ENCODE data around the gene CFAP119.

CFAP119 gene

DNA sequence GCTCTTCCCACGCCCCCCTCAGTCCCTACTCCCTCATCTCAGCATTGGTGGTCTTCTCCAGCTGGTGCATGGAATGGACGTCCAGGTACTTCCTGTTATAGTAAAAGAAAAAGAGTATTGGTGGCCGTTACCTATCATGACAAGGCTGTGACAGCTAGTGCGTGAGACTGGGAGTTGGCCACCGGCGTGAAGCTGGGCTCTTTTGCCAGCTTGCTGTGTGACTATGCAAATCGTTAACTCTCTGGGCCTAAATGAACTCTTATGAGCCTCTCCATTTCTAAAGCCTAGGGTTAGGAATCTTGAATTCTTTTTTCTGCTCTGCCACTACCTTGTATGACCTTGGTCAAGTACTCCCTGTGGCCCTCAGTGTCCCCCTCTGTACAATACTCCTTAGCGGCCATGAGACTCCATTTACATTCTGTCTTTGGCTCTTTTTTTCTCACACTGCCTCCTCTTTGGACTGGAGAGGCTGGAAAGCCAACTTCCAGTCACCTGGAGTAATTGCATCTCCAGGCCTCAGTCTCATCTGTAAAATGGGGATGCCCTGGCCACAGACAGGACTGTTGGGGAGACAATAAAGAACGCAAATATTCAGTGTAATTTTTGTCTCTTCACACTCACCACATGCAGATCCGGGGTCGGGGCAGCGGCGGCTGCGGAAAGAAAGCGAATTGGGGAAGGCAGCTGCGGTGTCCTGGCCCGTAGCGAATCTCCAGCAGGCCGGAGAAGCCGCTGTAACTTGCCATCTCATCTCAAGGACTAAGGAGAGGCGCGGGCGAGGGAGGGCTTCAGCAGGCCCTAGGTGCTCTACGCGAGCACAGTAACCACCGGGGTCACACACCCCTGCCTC is 1.1 kb downstream of the CFAP119 start:
- DNase-seq: no peak

DNA sequence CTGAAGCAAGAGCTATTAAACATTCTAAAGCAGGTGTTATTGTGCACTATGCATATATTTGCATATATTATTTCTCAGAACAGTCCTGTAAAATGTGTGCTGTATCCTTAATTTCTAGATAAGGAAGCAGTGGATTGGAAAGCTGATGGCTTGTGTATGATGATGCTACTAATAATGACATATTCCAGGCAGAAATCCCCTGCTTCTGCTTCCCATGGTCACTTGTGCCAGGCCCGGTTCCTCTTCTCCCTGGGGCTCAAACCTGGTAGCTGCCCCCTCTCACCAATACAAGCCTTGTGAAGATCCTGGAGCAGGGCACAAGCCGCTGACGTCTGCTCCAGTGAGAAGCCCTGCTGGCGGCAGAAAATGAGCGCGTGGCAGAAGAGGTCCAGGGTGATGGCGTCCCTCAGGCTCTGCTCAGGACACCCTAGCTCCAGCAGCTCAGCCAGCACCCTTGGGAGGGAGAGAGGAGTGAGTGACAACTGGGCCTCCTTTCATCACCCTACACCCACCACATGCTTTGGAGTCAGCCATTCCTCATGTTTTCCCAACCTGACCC is 1.8 kb downstream of the CFAP119 start:
- DNase-seq: no peak

DNA sequence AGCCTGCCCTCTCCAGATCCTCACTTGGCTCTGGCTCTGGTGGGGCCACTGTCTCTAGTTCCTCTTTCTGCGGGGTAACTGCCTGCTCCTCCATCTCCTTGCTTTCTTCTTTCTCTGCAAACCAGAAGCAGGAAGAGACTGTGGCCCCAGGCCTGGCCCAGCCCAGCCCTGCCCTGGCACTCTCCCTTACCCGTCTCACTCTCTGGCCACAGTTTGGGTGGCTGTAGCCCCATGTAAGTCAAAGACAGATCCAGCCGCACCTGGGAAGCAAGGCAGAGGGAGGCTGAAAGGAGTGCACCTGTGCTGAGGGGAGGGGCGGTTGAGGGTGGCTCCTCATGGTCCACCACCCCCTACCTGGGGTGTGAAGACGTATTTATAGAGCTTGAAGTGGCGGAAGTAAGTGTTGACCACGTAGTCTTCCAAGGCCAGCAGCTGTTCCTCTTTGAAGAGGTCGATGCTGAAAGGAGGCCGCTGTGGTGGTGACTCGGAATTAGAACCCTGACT is 2.8 kb downstream of the CFAP119 start:
- DNase-seq: peak in 1 of 2 donors; percentile 23

DNA sequence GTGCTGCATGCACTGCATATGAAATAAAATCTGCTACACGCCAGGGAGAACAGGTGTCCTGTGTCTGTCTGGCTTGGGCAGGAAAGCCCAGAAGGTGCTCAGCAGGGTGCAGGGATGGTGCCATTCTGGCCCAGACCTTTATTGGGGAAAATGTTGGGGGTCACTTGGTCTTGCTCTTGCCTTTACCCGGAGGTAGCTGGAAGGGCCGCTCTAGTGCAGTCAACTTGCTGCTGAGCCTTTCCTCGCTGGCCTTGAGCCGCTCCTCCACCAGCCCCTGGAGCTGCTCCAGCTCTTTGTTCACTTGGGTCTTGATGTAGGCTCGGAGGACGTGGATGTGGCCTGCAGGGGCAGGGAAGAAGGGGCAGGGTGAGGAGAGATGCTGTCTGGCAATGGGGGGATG is 4.5 kb downstream of the CFAP119 start:
- no peak for DNase-seq

DNA sequence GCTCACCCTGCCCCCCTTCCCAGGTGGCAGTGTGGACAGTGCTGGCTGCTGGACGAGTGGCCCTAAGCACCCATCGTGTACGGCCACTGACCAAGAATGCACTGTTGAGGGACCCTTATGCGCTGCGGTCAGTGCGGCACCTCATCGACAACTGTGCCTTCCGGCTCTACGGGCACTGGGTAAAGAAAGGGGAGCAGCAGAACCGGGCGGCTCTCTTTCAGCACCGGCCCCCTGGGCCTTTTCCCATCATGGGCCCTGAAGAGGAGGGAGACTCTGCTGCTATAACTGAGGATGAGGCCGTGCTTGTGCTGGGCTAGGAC is 5.1 kb downstream of the CFAP119 start:
- no peak for DNase-seq

DNA sequence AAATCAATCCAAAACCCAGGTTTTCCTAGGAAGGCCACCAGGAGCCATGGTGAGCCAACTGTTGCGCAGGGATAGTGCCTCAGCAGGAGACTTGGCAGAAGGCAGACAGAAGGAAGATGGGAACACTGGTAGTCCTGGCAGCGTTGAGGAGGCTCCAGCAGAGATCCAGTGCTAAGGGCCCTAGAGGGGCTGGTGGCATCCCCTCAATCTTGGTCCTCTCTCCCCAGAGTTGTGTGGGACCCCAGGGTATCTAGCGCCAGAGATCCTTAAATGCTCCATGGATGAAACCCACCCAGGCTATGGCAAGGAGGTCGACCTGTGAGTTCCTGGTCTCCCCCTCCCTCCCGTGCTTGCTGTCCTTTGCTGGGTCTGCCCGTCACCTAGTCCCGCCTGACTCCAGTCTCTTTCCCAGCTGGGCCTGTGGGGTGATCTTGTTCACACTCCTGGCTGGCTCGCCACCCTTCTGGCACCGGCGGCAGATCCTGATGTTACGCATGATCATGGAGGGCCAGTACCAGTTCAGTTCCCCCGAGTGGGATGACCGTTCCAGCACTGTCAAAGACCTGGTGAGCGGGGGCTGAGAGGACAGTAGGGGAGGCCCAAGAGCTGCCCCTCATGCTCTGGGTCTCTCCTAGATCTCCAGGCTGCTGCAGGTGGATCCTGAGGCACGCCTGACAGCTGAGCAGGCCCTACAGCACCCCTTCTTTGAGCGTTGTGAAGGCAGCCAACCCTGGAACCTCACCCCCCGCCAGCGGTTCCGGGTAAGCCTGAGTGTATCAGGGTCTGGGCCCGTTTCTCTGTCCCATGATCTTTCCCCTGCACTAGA is 5.7 kb downstream of the CFAP119 start:
- DNase-seq: no peak

DNA sequence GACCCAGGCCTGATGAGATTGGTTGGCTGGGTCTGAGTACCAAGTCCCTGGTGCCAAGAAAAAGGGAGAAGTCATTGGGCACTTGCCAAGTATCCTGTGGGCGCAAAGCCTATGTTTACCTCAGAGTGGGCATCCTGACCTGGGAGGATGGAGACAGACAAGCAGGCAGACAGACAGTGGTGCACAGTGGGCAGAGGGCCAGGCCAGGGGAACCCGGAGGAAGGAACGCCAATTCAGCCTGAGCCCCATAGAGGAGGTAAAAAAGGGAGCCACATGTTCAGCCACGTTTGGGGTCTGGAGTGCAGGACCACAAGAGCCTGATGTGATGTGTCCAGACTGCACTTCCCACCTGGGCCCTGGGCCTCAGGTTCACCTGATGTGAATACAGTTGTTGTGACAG is 8.3 kb downstream of the CFAP119 start:
- DNase-seq: no peak

DNA sequence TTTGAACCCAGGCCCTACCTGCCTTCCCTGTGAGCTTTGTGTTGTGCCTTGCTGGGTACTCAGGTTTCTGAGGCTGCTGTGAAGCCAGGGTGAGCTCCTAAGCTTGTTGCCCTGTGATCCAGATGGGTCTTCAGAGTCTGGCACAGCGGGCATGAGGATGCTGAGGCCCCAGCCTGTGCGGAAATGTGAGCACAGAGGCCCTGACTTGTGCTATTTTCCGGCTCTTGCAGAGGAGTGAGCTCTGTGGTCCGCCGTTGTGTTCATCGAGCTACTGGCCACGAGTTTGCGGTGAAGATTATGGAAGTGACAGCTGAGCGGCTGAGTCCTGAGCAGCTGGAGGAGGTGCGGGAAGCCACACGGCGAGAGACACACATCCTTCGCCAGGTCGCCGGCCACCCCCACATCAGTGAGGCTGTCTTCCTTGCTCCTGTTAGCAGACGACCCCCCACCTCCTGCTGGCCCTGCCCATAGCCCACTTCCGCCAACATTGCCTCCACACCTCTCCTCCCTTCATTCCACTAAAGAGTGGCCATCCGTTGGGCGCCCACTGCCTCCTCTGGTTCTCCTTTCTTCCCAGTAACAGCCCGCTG is 10.9 kb downstream of the CFAP119 start:
- DNase-seq: no peak

DNA sequence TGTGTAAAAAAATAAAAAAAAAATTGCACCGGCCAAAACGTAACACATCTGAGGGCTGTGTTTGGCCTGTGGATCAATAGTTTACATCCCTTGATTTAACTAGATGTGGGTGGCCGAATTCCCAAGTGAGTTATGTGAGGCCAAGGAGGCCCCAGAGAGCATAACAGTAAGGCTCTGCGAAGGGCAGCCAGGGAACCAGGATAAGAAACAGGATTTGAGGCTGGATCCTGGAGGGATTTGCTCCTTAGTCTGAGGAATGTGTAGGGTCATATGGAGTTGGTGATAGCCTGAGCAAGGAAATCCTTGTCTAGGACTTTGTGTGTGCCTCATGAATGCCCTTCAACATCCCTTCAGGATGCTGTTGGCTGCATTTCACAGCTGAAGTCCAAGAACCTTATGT is 11.7 kb downstream of the CFAP119 start:
- DNase-seq: no peak

DNA sequence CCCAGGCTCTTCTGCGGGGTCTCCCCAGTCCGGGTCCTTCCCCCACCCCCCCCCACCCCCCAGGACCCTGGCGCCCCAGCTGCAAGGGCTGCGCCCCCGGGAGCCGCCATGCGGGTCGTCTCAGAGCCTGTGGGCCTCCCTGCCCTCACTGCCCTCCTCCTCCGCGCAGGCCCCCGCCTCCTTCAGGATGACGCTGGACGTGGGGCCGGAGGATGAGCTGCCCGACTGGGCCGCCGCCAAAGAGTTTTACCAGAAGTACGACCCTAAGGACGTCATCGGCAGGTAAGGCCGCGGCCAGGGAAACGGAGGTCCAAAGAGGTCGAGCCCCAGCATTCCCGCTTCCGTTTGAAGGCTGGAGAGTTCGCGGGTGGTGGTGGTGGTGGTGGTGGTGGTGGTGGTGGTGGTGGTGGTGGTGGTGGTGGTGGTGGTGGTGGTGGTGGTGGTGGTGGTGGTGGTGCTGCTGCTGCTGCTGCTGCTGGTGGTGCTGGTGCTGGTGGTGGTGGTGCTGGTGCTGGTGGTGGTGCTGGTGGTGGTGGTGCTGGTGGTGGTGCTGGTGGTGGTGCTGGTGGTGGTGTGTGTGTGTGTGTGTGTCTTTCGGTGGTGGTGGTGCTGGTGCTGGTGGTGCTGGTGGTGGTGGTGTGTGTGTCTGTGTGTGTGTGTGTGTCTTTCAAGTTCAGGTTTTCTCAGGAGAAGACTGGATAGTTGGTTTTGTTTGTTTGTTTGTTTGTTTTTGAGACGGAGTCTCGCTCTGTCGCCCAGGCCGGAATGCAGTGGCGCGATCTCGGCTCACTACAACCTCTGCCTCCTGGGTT is 13.0 kb downstream of the CFAP119 start:
- peak in 1 of 2 donors; percentile 33 for DNase-seq

DNA sequence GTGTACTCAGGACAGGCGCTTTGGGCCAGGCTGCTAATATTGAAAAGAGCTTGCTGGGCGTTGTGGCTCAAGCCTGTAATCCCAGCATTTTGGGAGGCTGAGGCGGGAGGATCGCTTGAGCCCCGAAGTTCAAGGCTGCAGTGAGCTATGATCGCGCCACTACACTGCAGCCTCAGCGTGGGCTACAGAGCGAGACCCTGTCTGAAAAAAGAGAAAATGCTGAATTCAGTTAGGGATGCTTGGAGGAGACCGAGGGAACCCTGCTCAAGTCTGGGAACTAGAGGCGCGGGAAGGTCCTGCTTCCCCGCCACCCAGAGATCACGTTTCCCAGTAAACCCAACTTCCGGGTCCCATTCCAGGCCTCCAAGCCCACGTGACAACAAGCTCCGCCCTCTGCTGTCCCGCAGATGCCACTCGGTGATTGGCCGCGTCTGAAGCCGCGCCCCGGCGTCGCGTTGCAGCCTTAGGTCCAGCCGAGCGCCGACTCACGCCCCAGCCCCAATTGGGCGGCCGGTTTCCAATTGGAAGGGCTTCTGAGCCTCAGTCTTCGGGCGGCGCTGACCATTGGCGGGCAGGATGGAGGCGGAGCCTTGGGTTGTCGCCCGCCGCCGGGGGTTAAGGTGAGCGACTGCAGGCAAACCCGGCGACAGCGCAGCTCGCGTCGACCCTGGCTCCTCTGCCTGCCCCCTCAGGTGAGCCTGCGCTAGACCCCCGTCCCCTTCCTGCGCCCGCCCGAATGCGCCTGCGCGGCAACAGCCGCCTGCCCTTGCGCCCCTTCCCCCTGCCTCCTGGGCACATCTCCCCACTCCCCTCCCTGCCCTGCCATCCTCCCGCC is 13.8 kb downstream of the CFAP119 start, which contains the start of gene PHKG2:
Gene PHKG2, plus strand, starts transcription at position 627 of the 835 bp plus-strand sequence. CDS start 396 bp downstream, outside the sequence.
- peak; percentile 96 to 97 for DNase-seq

DNA sequence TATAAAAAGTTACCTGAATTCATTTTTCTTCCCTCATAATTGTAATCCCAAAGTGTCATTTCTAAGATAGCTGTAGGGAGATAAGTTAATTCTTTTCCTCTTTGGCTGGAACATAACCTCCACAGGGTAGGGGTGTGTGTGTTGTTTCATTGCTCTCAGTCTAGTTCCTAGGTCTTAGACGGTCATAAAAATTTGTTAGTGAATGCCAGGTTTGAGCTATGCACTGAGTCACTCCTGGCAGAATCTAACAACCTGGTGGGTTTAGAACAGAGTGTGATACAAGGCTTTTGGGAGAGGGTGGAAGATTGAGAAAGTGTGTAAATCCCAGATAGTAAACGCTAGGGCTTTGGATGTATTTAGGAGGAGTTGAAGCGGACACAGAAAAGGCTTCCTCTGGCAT is 14.5 kb downstream of the CFAP119 start:
- no peak for DNase-seq

DNA sequence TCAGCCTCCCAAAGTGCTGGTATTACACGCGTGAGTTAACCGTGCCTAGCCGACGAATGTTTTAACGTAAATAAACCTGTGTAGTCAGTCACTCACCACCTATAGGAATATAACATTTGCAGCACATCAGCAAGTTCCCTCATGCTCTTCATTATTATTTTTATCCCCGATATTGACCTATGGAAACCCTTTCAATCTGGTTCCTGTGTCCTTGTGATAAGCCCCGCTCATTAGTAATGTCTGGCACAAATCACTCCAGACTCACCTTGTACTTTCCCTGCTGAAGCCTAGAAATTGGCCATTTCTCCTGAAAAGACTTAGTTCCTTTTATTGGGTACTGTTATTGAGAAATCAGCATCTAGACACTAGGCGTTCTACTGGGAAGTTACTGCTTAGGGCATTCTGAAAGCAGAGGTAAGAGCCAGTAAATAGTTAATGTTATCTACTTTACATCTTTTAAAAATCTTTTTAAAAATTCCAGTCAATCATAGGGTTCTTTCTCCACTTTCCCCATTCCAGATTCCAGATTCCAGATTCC is 15.2 kb downstream of the CFAP119 start:
- no peak for DNase-seq

DNA sequence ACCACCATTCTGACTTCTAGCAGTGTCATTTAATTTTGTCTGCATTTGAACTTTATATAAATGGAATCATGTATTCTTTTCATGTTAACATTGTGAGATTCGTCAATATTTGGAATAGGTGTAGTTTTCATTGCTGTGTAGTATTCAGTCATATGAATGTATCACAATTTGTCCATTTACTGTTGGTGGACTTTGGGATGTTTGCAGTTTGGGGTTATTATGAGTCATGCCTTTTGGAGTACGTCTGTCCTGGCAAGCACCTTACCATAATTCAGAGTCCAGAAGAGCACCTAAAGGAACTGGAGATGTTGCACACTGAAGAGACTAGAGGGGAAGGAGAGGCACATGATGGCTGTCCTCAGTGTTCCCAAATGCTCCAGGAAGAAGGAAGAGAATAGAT is 16.8 kb downstream of the CFAP119 start:
- DNase-seq: no peak

DNA sequence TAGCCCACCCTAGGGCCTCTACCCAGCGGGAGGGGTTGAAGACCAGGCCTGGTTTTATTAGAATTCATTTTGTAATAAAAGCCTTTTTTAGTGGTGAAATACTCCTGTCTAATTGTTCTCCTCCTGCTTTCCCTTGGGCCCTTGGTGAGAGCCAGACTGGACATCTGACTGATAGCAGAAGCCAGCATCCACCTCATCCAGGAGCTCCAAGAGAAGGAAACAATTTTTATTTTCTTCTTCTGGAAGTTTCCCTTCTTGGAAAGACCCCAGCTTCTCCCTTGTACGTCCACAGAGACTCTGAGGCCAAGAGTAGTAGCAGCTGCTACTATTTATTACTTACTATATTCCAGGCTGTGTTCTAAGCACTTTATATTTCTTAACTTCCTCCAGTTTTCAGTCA is 17.7 kb downstream of the CFAP119 start:
- DNase-seq: no peak

DNA sequence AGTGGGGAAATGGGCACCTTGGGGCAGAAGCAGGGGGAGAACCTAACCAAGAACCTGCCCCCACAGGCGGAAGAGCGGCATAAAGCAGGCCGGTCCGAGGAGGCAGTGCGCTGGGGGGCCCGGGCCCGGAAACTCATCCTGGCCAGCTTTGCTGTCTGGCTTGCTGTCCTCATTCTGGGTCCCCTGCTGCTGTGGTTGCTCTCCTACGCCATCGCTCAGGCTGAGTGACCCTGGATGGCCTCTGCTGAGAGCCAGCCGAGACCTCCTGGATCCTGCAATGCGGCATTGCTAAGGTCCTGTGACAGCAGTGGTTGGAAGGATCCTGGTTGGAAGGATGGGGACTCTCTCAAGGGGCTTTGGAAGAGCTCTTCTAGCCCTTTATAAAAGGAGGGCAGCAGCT is 18.1 kb downstream of the CFAP119 start:
- no peak for DNase-seq

DNA sequence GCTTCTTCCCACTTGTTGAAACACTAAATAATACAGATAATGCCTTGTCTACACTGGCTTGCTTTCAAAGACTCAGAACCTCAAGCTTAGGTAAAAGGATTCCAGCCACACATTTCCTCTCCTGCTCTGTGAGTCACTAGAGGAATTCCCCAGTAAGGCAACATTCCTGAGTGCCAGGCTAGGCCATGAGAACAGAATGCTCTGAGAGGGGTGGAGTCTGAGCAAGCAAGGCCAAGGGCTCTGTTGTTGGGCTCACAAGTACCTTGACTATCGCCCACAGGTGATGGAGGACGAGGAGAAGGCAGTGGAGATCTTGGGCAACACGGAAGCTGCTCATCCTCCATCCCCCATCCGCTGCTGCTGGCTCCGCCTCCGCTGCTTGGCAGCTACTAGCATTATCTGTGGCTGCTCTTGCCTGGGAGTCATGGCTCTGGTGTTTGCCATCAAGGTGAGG is 20.4 kb downstream of the CFAP119 start:
- no peak for DNase-seq

DNA sequence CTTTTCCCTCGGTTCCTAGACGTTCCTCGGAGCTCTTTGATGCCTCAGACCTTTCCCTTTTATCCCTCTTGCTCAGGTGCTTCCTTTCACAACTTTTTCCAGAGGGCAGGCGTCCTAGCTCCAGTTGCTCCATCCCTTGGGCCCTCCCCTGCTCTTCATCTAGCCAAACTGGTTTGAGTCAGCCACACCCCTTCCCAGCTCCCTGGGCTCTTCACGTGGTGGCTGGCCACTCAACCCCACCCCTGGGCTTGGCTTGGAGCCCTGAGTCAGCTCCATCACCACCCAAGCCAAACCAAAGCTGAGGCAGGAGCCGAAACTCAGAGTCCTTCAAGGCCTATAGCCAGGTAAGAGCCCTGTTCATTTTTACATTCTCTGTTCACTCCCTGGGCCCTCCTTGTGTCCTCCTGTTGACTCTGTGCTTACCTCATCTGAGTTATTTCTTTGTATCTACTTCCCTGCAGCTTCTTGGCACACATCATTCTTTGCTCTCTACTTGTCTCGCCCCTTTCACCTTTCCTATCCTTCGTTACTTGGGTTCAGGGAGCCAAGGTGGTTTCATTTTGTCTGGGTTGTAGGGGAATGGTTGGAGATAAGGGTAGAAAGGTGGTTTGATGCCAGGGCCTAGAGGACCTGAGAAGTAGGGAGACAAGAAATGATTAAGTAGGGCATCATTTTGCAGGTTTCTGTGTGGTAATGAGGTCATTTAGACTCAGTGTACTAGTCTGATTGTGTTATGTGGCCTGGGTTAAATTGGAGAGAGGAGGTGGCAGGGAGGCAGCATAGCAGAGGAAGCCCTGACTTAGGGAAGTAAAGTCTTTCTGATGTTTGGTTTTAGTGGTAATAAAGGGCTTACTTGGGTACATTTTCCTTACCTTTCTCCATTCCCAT is 21.3 kb downstream of the CFAP119 start:
- DNase-seq: no peak

DNA sequence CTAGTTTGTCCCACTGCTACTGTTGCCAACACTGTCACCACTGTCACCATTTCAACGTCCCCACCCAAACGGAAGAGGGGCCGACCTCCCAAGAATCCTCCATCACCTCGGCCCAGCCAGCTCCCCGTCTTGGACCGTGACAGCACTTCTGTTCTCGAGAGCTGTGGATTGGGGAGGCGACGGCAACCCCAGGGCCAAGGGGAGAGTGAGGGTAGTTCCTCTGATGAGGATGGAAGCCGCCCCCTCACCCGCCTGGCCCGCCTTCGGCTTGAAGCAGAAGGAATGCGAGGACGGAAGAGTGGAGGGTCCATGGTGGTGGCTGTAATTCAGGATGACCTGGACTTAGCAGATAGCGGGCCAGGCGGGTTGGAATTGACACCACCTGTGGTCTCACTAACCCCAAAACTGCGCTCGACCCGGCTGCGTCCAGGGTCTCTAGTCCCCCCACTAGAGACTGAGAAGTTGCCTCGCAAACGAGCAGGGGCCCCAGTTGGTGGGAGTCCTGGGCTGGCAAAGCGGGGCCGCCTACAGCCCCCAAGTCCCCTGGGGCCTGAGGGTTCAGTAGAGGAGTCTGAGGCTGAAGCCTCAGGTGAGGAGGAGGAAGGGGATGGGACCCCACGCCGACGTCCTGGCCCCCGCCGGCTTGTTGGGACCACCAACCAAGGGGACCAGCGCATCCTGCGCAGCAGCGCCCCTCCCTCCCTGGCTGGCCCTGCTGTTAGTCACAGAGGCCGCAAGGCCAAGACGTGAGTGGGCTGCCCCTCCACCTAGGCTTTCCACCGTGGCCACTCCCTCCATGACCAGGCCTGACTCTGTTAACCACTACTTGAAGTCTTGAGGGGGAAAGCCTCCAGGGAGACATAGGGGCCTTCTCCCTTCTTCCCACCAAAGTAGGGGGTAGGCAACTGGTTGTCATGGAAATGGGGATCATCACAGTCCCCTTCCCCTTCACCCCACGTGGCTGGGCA is 22.6 kb downstream of the CFAP119 start:
- no peak for DNase-seq

Measured in CD4-positive, alpha-beta T cell treated with Interferon alpha-2 for 1 hour (primary cell).